ENCODE data around the gene CENPA.
A peak's percentile ranks its signal among the peaks of the same experiment; 100 is the strongest.
"Not testable (repeated sequence)": the region's sequence is repeated elsewhere in the genome, so short reads cannot be mapped to it uniquely, and the experiment has no call there.

Gene CENPA

DNA sequence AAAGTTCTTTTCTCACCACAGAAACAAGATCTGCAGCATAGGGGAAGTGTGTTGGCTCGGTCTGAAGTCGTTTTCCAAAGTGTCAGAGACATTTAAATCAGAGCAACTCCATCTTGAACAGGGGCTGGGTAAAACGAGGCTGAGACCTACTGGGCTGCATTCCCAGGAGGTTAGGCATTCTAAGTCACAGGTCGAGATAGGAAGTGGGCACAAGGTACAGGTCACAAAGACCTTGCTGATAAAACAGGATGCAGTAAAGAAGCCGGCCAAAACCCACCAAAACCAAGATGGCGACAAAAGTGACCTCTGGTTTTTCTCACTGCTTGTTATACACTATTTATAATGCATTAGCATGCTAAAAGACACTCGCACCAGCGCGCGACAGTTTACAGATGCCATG is 24.9 kb upstream of the CENPA start:
- H3K27ac ChIP-seq (ENCODE audit: low read depth, low read length); H3K36me3 ChIP-seq (ENCODE audit: control insufficient read depth, insufficient read depth, low read length); H3K27me3 ChIP-seq (ENCODE audit: control insufficient read depth, insufficient read depth, low read length); H3K9me3 ChIP-seq (ENCODE audit: control insufficient read depth, insufficient read depth, low read depth, low read length); H3K9ac ChIP-seq (ENCODE audit: low read length); H3K4me3 ChIP-seq (ENCODE audit: low read depth, low read length): not testable (repeated sequence)
- peaks cover 44% of the 10 kb centered on the region for H3K4me1 ChIP-seq (ENCODE audit: control insufficient read depth, insufficient read depth, low read length)

DNA sequence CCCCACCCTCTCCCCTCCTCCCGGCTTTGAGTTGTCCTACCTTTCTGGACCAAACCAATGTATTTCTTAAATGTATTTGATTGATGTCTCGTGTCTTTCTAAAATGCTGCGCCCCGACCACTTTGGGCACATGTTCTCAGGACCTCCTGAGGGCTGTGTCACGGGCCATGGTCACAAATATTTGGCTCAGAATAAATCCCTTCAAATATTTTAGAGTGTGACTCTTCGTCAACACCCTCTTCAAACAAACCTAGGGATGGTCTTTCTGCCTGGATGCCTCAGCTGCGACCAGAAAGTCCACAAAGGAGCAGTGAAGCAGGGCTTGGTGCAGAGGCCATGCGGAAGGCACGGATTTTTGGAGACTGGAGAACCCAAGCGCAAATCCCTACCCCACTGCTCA is 22.8 kb upstream of the CENPA start:
- no peak overlapping the region for H3K4me3 ChIP-seq (ENCODE audit: low read depth, low read length)
- no peak overlapping the region for H3K9ac ChIP-seq (ENCODE audit: low read length)
- no peak overlapping the region for H3K27ac ChIP-seq (ENCODE audit: low read depth, low read length)
- H3K36me3 ChIP-seq (ENCODE audit: control insufficient read depth, insufficient read depth, low read length) = no peaks in the 10 kb centered on the region
- H3K27me3 ChIP-seq (ENCODE audit: control insufficient read depth, insufficient read depth, low read length) = no peaks in the 10 kb centered on the region
- H3K4me1 ChIP-seq (ENCODE audit: control insufficient read depth, insufficient read depth, low read length) = peaks cover 41% of the 10 kb centered on the region
- H3K9me3 ChIP-seq (ENCODE audit: control insufficient read depth, insufficient read depth, low read depth, low read length) = no peaks in the 10 kb centered on the region

DNA sequence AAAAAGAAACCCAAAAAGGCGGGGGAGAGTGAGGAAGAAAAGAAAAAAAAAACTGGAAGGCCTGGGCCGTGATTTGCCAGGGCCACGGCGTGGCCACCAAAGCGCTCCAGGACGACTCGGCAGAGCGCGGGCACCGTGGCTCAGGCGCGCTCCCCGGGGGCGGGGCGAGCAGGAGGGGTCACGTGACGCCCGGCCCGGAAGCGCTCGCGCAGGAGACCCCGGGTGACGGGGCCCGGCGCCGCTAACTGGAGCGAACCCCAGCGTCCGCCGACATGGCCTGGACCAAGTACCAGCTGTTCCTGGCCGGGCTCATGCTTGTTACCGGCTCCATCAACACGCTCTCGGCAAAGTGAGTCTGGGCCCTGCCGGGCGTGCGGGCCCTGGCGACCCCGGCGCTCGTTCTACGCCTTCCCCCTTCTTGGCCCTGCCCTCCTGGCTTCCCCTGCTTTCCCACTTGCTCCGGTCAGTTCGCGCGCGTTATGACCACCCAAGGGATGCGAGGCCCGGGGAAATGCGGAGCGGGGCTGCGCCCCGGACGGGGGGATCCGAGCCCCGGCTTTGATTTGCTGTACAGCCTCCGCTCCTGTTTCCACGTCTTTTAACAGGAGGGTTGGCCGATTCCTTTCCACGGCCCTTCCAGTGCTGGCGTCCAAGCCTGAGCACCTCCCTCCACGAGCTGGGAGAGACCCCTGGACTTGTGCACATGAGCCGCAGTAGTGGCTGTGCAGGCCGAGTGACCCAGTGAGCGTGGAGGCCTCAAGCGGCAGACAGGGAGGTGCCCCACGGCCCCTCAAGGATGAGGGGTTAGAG is 21.6 kb upstream of the CENPA start, which contains the start of gene SLC35F6:
SLC35F6 (plus strand) TSS at position 207 of the 810 bp plus-strand sequence; CDS start at position 273, 66 bp downstream.
- Histone ChIP-seq H3K9me3 (ENCODE audit: control insufficient read depth, insufficient read depth, low read depth, low read length) (no peaks in the 10 kb centered on the region), H3K9ac (ENCODE audit: low read length) (peak within 1 kb of the TSS; percentile 90), H3K36me3 (ENCODE audit: control insufficient read depth, insufficient read depth, low read length) (no peaks in the 10 kb centered on the region), H3K4me1 (ENCODE audit: control insufficient read depth, insufficient read depth, low read length) (peaks cover 38% of the 10 kb centered on the region; the same call in 1 of the 2 replicates), H3K27ac (ENCODE audit: low read depth, low read length) (peak within 1 kb of the TSS; percentile 57; the same call in 1 of the 2 replicates), H3K27me3 (ENCODE audit: control insufficient read depth, insufficient read depth, low read length) (no peaks in the 10 kb centered on the region), H3K4me3 (ENCODE audit: low read depth, low read length) (peak within 1 kb of the TSS; percentile 95)

DNA sequence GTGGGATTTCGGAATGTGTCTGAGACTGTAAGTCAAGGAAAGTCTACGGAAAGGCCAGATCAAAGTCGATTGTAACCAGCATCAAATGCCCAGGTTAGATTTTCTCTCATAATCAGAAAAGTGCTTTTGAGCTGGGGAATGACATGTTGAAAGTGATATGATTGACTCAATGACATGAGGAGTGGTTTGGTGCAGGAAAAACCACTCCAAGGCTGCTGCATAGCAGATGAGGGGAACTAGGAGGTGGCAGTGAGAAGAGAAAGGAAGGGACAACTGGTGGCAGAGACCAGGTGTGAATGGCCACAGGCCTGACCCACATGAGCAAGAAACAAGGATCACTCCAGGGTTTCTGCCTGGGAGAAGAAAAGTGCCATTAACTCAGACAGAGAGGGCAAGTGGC is 20.9 kb upstream of the CENPA start:
- H3K4me1 ChIP-seq (ENCODE audit: control insufficient read depth, insufficient read depth, low read length) = peaks cover 41% of the 10 kb centered on the region; the same call in 1 of the 2 replicates
- no peaks in the 10 kb centered on the region for H3K36me3 ChIP-seq (ENCODE audit: control insufficient read depth, insufficient read depth, low read length)
- peak overlapping the region; percentile 95 for H3K4me3 ChIP-seq (ENCODE audit: low read depth, low read length)
- no peaks in the 10 kb centered on the region for H3K27me3 ChIP-seq (ENCODE audit: control insufficient read depth, insufficient read depth, low read length)
- no peaks in the 10 kb centered on the region for H3K9me3 ChIP-seq (ENCODE audit: control insufficient read depth, insufficient read depth, low read depth, low read length)
- no peak overlapping the region; the same call in 1 of the 2 replicates for H3K27ac ChIP-seq (ENCODE audit: low read depth, low read length)
- peak overlapping the region; percentile 90 for H3K9ac ChIP-seq (ENCODE audit: low read length)

- Histone ChIP-seq H3K27me3 (ENCODE audit: control insufficient read depth, insufficient read depth, low read length) (no peaks in the 10 kb centered on the region), H3K9ac (ENCODE audit: low read length) (peak overlapping the region; percentile 30), H3K4me3 (ENCODE audit: low read depth, low read length) (peak overlapping the region; percentile 95; the same call in 1 of the 2 replicates), H3K4me1 (ENCODE audit: control insufficient read depth, insufficient read depth, low read length) (peaks cover 41% of the 10 kb centered on the region; the same call in 1 of the 2 replicates), H3K36me3 (ENCODE audit: control insufficient read depth, insufficient read depth, low read length) (no peaks in the 10 kb centered on the region), H3K27ac (ENCODE audit: low read depth, low read length) (no peak overlapping the region), H3K9me3 (ENCODE audit: control insufficient read depth, insufficient read depth, low read depth, low read length) (no peaks in the 10 kb centered on the region)
Observed at GRCh38 chr2:26765475-26766200, 20.2 kb upstream of the CENPA start.

DNA sequence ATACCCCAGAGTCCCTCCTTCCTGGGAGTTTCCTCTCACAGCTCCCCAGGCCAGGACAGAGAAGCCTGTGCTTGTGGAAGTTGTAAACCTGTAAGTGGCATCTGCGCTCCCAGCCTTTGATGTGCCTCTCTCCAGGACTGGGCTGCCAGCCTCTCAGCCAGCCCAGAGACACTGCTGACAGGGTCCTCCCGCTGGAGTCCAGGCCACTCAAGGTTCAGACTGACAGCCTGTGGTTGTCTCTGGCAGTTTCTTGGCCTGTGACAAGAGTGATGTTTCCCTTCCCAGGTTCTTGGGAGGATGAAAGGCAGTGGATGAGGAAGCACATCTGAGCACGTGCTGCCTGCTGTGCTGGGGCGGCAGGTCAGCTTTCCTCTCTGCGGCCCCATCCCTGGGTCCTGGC is 18.7 kb upstream of the CENPA start:
- Histone ChIP-seq H3K27ac (ENCODE audit: low read depth, low read length) (0 out of 2 replicates have a peak overlapping the region, but pooled peaks have one; percentile 16), H3K9ac (ENCODE audit: low read length) (no peak overlapping the region), H3K4me3 (ENCODE audit: low read depth, low read length) (no peak overlapping the region), H3K4me1 (ENCODE audit: control insufficient read depth, insufficient read depth, low read length) (peaks cover 41% of the 10 kb centered on the region; the same call in 1 of the 2 replicates), H3K36me3 (ENCODE audit: control insufficient read depth, insufficient read depth, low read length) (no peaks in the 10 kb centered on the region), H3K27me3 (ENCODE audit: control insufficient read depth, insufficient read depth, low read length) (no peaks in the 10 kb centered on the region), H3K9me3 (ENCODE audit: control insufficient read depth, insufficient read depth, low read depth, low read length) (no peaks in the 10 kb centered on the region)

GRCh38 chr2:26767894-26768487 is 17.9 kb upstream of the CENPA start:
- H3K36me3 ChIP-seq (ENCODE audit: control insufficient read depth, insufficient read depth, low read length) = 0 out of 2 replicates have a peak, but pooled peaks cover 3% of the 10 kb centered on the region
- H3K9ac ChIP-seq (ENCODE audit: low read length) = no peak overlapping the region
- H3K27me3 ChIP-seq (ENCODE audit: control insufficient read depth, insufficient read depth, low read length) = no peaks in the 10 kb centered on the region
- no peak overlapping the region for H3K27ac ChIP-seq (ENCODE audit: low read depth, low read length)
- no peak overlapping the region for H3K4me3 ChIP-seq (ENCODE audit: low read depth, low read length)
- H3K4me1 ChIP-seq (ENCODE audit: control insufficient read depth, insufficient read depth, low read length) = peaks cover 41% of the 10 kb centered on the region; the same call in 1 of the 2 replicates
- H3K9me3 ChIP-seq (ENCODE audit: control insufficient read depth, insufficient read depth, low read depth, low read length) = no peaks in the 10 kb centered on the region

DNA sequence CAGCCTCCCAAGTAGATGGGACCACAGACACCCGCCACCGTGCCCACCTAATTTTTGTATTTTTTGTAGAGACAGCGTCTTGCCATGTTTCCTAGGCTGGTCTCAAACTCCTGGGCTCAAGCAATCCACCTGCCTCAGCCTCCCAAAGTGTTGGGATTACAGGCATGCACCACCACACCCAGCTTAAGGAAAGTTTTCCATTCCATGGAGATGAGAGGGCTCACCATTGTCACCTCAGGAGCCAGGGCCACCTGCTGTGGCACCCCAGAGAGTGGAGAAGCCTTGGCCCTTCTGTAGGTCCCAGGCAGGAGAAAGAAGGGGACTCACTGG is 17.1 kb upstream of the CENPA start:
- Histone ChIP-seq H3K9me3 (ENCODE audit: control insufficient read depth, insufficient read depth, low read depth, low read length) (no peaks in the 10 kb centered on the region), H3K4me3 (ENCODE audit: low read depth, low read length) (no peak overlapping the region), H3K36me3 (ENCODE audit: control insufficient read depth, insufficient read depth, low read length) (0 out of 2 replicates have a peak, but pooled peaks cover 3% of the 10 kb centered on the region), H3K4me1 (ENCODE audit: control insufficient read depth, insufficient read depth, low read length) (peaks cover 36% of the 10 kb centered on the region; the same call in 1 of the 2 replicates), H3K9ac (ENCODE audit: low read length) (no peak overlapping the region), H3K27ac (ENCODE audit: low read depth, low read length) (no peak overlapping the region), H3K27me3 (ENCODE audit: control insufficient read depth, insufficient read depth, low read length) (no peaks in the 10 kb centered on the region)

- Histone ChIP-seq H3K9me3 (ENCODE audit: control insufficient read depth, insufficient read depth, low read depth, low read length) (no peaks in the 10 kb centered on the region), H3K36me3 (ENCODE audit: control insufficient read depth, insufficient read depth, low read length) (peaks cover 8% of the 10 kb centered on the region; the same call in 1 of the 2 replicates), H3K9ac (ENCODE audit: low read length) (no peak overlapping the region), H3K27ac (ENCODE audit: low read depth, low read length) (no peak overlapping the region), H3K27me3 (ENCODE audit: control insufficient read depth, insufficient read depth, low read length) (no peaks in the 10 kb centered on the region), H3K4me3 (ENCODE audit: low read depth, low read length) (no peak overlapping the region), H3K4me1 (ENCODE audit: control insufficient read depth, insufficient read depth, low read length) (peaks cover 36% of the 10 kb centered on the region; the same call in 1 of the 2 replicates)
Observed at GRCh38 chr2:26769089-26769761, 16.6 kb upstream of the CENPA start.

DNA sequence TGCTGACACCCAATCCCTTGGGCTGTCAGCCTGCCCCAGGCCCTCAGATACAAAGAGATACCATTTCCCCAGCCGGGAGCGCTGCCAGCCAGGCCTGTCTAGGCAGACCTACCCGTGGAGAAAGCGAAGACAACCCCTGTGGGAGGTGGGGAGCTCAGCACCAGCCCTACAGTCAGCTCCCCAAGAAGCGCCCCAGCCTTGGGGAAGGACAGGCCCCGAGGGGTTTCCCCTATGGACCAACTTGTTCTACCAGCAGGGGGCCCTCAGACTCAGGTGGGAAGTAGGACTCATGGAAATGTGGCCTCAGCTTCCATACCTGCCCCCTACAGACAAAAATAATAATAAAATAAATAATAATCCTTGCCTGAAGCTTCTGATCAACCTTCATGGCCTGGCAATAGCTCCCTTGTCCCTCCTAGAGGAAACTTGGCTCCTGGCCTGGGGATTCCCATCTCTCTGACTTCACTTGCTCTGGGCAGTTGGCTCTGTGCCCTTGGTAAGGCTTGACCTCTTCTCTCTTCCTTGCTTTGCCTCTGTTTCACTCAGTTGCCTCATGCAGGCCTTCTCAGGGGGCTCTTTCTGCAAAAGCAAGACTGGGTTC is 14.8 kb upstream of the CENPA start:
- Histone ChIP-seq H3K27ac (ENCODE audit: low read depth, low read length) (no peak overlapping the region), H3K9ac (ENCODE audit: low read length) (no peak overlapping the region), H3K4me3 (ENCODE audit: low read depth, low read length) (no peak overlapping the region), H3K27me3 (ENCODE audit: control insufficient read depth, insufficient read depth, low read length) (no peaks in the 10 kb centered on the region), H3K36me3 (ENCODE audit: control insufficient read depth, insufficient read depth, low read length) (peaks cover 24% of the 10 kb centered on the region), H3K4me1 (ENCODE audit: control insufficient read depth, insufficient read depth, low read length) (peaks cover 21% of the 10 kb centered on the region; the same call in 1 of the 2 replicates), H3K9me3 (ENCODE audit: control insufficient read depth, insufficient read depth, low read depth, low read length) (no peaks in the 10 kb centered on the region)
